ENCODE data around the gene FGF14.

Gene FGF14

GRCh38 chr13:102359264-102359663 is 42.6 kb downstream of the FGF14 start:
- Histone ChIP-seq H3K27me3 (ENCODE audit: insufficient read depth, poor library complexity, severe bottlenecking) (no peaks in the 10 kb centered on the region), H3K27ac (ENCODE audit: poor library complexity, severe bottlenecking) (no peak overlapping the region), H3K9me3 (ENCODE audit: severe bottlenecking) (no peaks in the 10 kb centered on the region), H3K36me3 (ENCODE audit: low read depth) (no peaks in the 10 kb centered on the region), H3K4me1 (ENCODE audit: insufficient read depth, poor library complexity, severe bottlenecking) (no peaks in the 10 kb centered on the region), H3K4me3 (ENCODE audit: severe bottlenecking) (no peak overlapping the region)
- no peak for TF ChIP-seq CTCF (IDR thresholded peaks at IDR 0.05; ENCODE audit: poor library complexity, severe bottlenecking)
- ATAC-seq (ENCODE audit: low read depth): no peak
- DNase-seq (ENCODE audit: low spot score): no peak

GRCh38 chr13:102355251-102355650 is 46.6 kb downstream of the FGF14 start:
- H3K4me1 ChIP-seq (ENCODE audit: insufficient read depth, poor library complexity, severe bottlenecking): no peaks in the 10 kb centered on the region
- no peaks in the 10 kb centered on the region for H3K27me3 ChIP-seq (ENCODE audit: insufficient read depth, poor library complexity, severe bottlenecking)
- ATAC-seq (ENCODE audit: low read depth) (no peak), DNase-seq (ENCODE audit: low spot score) (no peak)
- TF ChIP-seq CTCF (IDR thresholded peaks at IDR 0.05; ENCODE audit: poor library complexity, severe bottlenecking): no peak
- H3K27ac ChIP-seq (ENCODE audit: poor library complexity, severe bottlenecking): no peak overlapping the region
- H3K9me3 ChIP-seq (ENCODE audit: severe bottlenecking): no peaks in the 10 kb centered on the region
- no peak overlapping the region for H3K4me3 ChIP-seq (ENCODE audit: severe bottlenecking)
- H3K36me3 ChIP-seq (ENCODE audit: low read depth): no peaks in the 10 kb centered on the region

GRCh38 chr13:102354011-102354410 is 47.8 kb downstream of the FGF14 start:
- no peak overlapping the region for H3K4me3 ChIP-seq (ENCODE audit: severe bottlenecking)
- no peaks in the 10 kb centered on the region for H3K27me3 ChIP-seq (ENCODE audit: insufficient read depth, poor library complexity, severe bottlenecking)
- H3K36me3 ChIP-seq (ENCODE audit: low read depth): no peaks in the 10 kb centered on the region
- H3K9me3 ChIP-seq (ENCODE audit: severe bottlenecking): no peaks in the 10 kb centered on the region
- TF ChIP-seq CTCF (IDR thresholded peaks at IDR 0.05; ENCODE audit: poor library complexity, severe bottlenecking): no peak
- no peak overlapping the region for H3K27ac ChIP-seq (ENCODE audit: poor library complexity, severe bottlenecking)
- DNase-seq (ENCODE audit: low spot score): no peak
- no peaks in the 10 kb centered on the region for H3K4me1 ChIP-seq (ENCODE audit: insufficient read depth, poor library complexity, severe bottlenecking)
- ATAC-seq (ENCODE audit: low read depth): no peak

GRCh38 chr13:102351521-102351920 is 50.3 kb downstream of the FGF14 start:
- H3K4me3 ChIP-seq (ENCODE audit: severe bottlenecking): no peak overlapping the region
- H3K36me3 ChIP-seq (ENCODE audit: low read depth): no peaks in the 10 kb centered on the region
- ATAC-seq (ENCODE audit: low read depth) (no peak), DNase-seq (ENCODE audit: low spot score) (no peak)
- H3K27ac ChIP-seq (ENCODE audit: poor library complexity, severe bottlenecking): no peak overlapping the region
- no peaks in the 10 kb centered on the region for H3K27me3 ChIP-seq (ENCODE audit: insufficient read depth, poor library complexity, severe bottlenecking)
- TF ChIP-seq CTCF (IDR thresholded peaks at IDR 0.05; ENCODE audit: poor library complexity, severe bottlenecking): no peak
- no peaks in the 10 kb centered on the region for H3K4me1 ChIP-seq (ENCODE audit: insufficient read depth, poor library complexity, severe bottlenecking)
- H3K9me3 ChIP-seq (ENCODE audit: severe bottlenecking): no peaks in the 10 kb centered on the region

- TF ChIP-seq CTCF (IDR thresholded peaks at IDR 0.05; ENCODE audit: poor library complexity, severe bottlenecking): no peak
- H3K36me3 ChIP-seq (ENCODE audit: low read depth): no peaks in the 10 kb centered on the region
- DNase-seq (ENCODE audit: low spot score) (no peak), ATAC-seq (ENCODE audit: low read depth) (no peak)
- no peaks in the 10 kb centered on the region for H3K4me1 ChIP-seq (ENCODE audit: insufficient read depth, poor library complexity, severe bottlenecking)
- H3K4me3 ChIP-seq (ENCODE audit: severe bottlenecking): no peak overlapping the region
- H3K27ac ChIP-seq (ENCODE audit: poor library complexity, severe bottlenecking): no peak overlapping the region
- H3K27me3 ChIP-seq (ENCODE audit: insufficient read depth, poor library complexity, severe bottlenecking): no peaks in the 10 kb centered on the region
- no peaks in the 10 kb centered on the region for H3K9me3 ChIP-seq (ENCODE audit: severe bottlenecking)
These were observed 54.4 kb downstream of the FGF14 start for GRCh38 chr13:102347490-102347889.
